GM06990 (cell line): Measurements from ENCODE around the gene FLT1.

ENCODE experiments used
- DNase-seq: peaks from one replicate; pipeline ENCODE4 v3.0.0-alpha.2; 2011; ENCODE audit not compliant: insufficient read length; ENCODE audit errors: extremely low read depth
- H3K27me3 ChIP-seq: replicated peaks from 2 replicates; pipeline ENCODE4 v1.6.0; 2011; ENCODE audit warnings: low read length; ENCODE audit not compliant: control insufficient read depth, insufficient read depth
- H3K36me3 ChIP-seq: 2 replicates; pipeline ENCODE4 v1.5.1; 2011; ENCODE audit warnings: low read length; ENCODE audit not compliant: control insufficient read depth, insufficient read depth
- H3K4me3 ChIP-seq: replicated peaks from 2 replicates; pipeline ENCODE4 v1.5.1; 2011; ENCODE audit warnings: low read depth, mild to moderate bottlenecking, control low read depth, low read length
- CTCF ChIP-seq: IDR thresholded peaks from 2 replicates; pipeline ENCODE4 v1.5.1; 2011; ENCODE audit warnings: low read length, control low read depth, mild to moderate bottlenecking, inconsistent platforms; ENCODE audit not compliant: insufficient read depth, poor library complexity, severe bottlenecking

Gene FLT1

DNA sequence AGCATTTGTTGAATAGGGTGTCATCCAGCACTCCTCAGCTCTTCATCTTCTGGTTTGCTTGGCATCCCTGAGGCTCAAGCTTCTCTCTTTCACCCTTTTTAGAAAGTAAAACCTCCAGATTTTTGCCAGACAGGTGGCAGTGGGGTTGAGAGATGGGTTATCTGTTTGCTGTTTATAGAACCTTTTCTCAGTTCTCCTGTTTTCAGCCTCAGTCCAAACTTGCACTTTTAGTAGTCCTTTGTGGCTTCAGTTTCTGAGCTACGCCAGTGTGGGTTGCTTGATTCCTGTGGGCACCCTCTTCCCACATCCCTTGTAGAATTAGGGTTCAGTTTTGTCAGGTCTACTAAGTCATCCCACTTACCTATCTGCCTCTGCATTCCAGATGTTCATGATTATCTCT, 208.7 kb downstream of the FLT1 start:
- no peaks in the 10 kb centered on the region for H3K27me3 ChIP-seq
- no peak for DNase-seq
- TF ChIP-seq CTCF = no peak
- no peak overlapping the region for H3K4me3 ChIP-seq
- peaks cover 2% of the 10 kb centered on the region for H3K36me3 ChIP-seq

GRCh38 chr13:28283600-28283999, 211.3 kb downstream of the FLT1 start:
- DNase-seq = no peak
- Histone ChIP-seq H3K4me3 (no peak overlapping the region), H3K36me3 (peaks cover 4% of the 10 kb centered on the region), H3K27me3 (no peaks in the 10 kb centered on the region)
- no peak for TF ChIP-seq CTCF

GRCh38 chr13:28282451-28282850, 212.5 kb downstream of the FLT1 start:
- Histone ChIP-seq H3K36me3 (peaks cover 5% of the 10 kb centered on the region), H3K27me3 (no peaks in the 10 kb centered on the region), H3K4me3 (no peak overlapping the region)
- no peak for TF ChIP-seq CTCF
- no peak for DNase-seq

- Histone ChIP-seq H3K27me3 (no peaks in the 10 kb centered on the region), H3K36me3 (peaks cover 3% of the 10 kb centered on the region), H3K4me3 (no peak overlapping the region)
- no peak for DNase-seq
- no peak for TF ChIP-seq CTCF
These were observed 221.0 kb downstream of the FLT1 start for GRCh38 chr13:28273919-28274318.

GRCh38 chr13:28271056-28271840, 223.7 kb downstream of the FLT1 start:
- Histone ChIP-seq H3K36me3 (peaks cover 5% of the 10 kb centered on the region), H3K27me3 (no peaks in the 10 kb centered on the region), H3K4me3 (no peak overlapping the region)
- TF ChIP-seq CTCF = no peak
- no peak for DNase-seq
